Testis (tissue), 2 donors: ENCODE results near the gene EMC8.

Experiments
- CTCF ChIP-seq, 3 experiments: fragments of 450-650 bp in 2 of 3; fragments of 200-600 bp in 1 of 3; sonication (generic) in 1 of 3; IDR thresholded peaks; one replicate each; pipeline ENCODE4 v1.5.1; 2016 to 2019; ENCODE audit warnings: antibody characterized with exemption in 3 of 3, mild to moderate bottlenecking in 2 of 3, moderate library complexity in 1 of 3
- POLR2A ChIP-seq: fragments of 450-650 bp; IDR thresholded peaks from one replicate; pipeline ENCODE4 v1.6.1; 2017; ENCODE audit warnings: antibody characterized with exemption, mild to moderate bottlenecking, moderate library complexity

GRCh38 chr16:85752511-85753420, 46.6 kb downstream of the EMC8 start:
- TF ChIP-seq POLR2A (no peak), CTCF (IDR thresholded peaks at IDR 0.05) (no peak)
